Astrocyte of the spinal cord (primary cell): ENCODE results near the gene FANCD2.
"Not testable (repeated sequence)": the region's sequence is repeated elsewhere in the genome, so short reads cannot be mapped to it uniquely, and the experiment has no call there.

ENCODE experiments used
- DNase-seq: peaks from one replicate; pipeline ENCODE4 v3.0.0; 2011; ENCODE audit warnings: low read depth, low spot score
- H3K4me3 ChIP-seq: 2 replicates; pipeline ENCODE4 v1.5.1; 2011; ENCODE audit warnings: low read depth, mild to moderate bottlenecking, low read length, moderate library complexity
- CTCF ChIP-seq: IDR thresholded peaks from 2 replicates; pipeline ENCODE4 v1.5.1; 2012; ENCODE audit warnings: low read depth, mild to moderate bottlenecking, low read length, inconsistent platforms
- in situ Hi-C: cut with HindIII; loops from 2 replicates; pipeline ENCODE4 v1.10.0; 2017; ENCODE audit warnings: low sequenced_read_pairs

FANCD2 gene

GRCh38 chr3:10081871-10082270 lies 55.6 kb downstream of the FANCD2 start:
- H3K4me3 ChIP-seq = no peak overlapping the region
- no peak for DNase-seq
- TF ChIP-seq CTCF = no peak
- in situ Hi-C loops = no loop called here

DNA sequence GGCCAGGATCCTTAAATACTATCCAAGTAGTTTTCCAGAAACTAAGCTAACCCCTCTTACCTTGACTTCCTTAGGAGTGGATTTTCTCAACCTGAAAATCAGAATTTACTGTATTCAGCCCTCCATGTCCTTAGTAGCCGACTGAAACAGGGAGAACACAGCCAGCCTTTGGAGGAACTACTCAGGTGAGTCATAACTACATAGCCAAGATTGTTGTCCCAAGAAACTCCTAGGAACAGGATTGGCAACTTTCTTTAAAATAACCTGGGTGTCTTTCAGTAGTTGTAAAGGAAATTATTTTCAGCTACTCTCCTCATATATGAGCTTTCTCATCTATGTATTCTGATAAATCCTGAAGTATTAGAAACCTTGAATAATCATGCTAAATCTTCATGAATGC lies 59.5 kb downstream of the FANCD2 start:
- in situ Hi-C loops = no loop called here

DNA sequence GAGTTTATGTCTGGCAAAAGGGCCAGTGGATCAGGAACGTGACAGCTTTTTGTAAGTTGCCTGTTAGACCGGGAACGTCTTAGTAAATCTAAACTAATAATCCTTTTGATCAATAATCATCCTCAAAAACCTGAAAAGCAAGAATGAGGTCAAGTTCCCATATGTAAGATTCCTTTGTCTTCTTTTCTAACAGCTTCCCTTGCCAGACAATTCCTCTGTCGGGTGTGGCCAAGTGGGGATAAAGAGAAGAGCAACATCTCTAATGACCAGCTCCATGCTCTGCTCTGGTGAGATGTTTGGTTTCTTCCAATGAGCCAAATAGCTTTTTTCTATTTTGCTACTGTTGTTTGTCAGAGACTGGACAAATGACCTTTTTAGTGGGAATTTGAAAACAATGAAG lies 62.0 kb downstream of the FANCD2 start:
- no peak for DNase-seq
- in situ Hi-C loops = no loop called here
- no peak overlapping the region for H3K4me3 ChIP-seq
- TF ChIP-seq CTCF = no peak

More for the DNA sequence above, 59.5 kb downstream of the FANCD2 start:
- TF ChIP-seq CTCF = no peak
- no peak overlapping the region for H3K4me3 ChIP-seq
- DNase-seq = no peak

- no peak overlapping the region for H3K4me3 ChIP-seq
- no peak for DNase-seq
- in situ Hi-C loops = no loop called here
- no peak for TF ChIP-seq CTCF
These were observed 63.9 kb downstream of the FANCD2 start for GRCh38 chr3:10090179-10090578.

DNA sequence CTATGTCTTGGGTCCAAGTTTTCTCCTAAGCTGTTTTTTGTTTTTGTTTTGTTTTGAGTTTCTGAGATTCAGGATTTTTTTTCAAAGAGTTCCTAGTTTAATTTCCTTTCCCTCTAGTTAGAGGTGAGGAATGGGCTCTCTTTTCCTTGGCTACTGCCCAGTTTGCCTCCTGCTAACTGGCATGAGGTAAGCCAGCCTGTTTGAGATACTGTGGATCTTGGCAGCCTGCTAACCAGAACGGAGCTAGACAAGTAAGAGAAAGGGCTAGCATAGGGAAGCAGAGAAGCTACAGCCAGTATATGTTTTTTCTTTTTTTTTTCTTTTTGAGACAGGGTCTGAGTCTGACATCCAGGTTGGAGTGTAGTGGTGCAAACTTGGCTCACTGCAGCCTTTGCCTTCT lies 64.5 kb downstream of the FANCD2 start:
- DNase-seq = not testable (repeated sequence)

GRCh38 chr3:10091387-10091786 lies 65.2 kb downstream of the FANCD2 start:
- H3K4me3 ChIP-seq, DNase-seq, in situ Hi-C loops: not testable (repeated sequence)

More for the DNA sequence above, 64.5 kb downstream of the FANCD2 start:
- H3K4me3 ChIP-seq, in situ Hi-C loops: not testable (repeated sequence)

- in situ Hi-C loops = no loop called here
- no peak for DNase-seq
- no peak for TF ChIP-seq CTCF
- no peak overlapping the region for H3K4me3 ChIP-seq
These were observed 67.4 kb downstream of the FANCD2 start for GRCh38 chr3:10093678-10094077.

GRCh38 chr3:10099041-10099440 lies 72.8 kb downstream of the FANCD2 start:
- no peak overlapping the region for H3K4me3 ChIP-seq
- no peak for TF ChIP-seq CTCF
- no peak for DNase-seq
- in situ Hi-C loops = no loop called here
